GM19099 (cell line): ENCODE measurements around the gene ATP1B2.

ENCODE experiments used
- POLR2A ChIP-seq: IDR thresholded peaks from 3 replicates; pipeline ENCODE4 v1.6.1; 2011; ENCODE audit warnings: low read depth; ENCODE audit not compliant: insufficient read length; ENCODE audit errors: extremely low read depth

The ATP1B2 gene

GRCh38 chr17:7629939-7630571 lies 20.7 kb upstream of the ATP1B2 start, which contains the start of gene SHBG:
TSS of gene SHBG (plus strand) at chr17:7630135. CDS start at chr17:7630173, 38 bp downstream.
- no peak for TF ChIP-seq POLR2A

- no peak for TF ChIP-seq POLR2A
These were observed 19.0 kb upstream of the ATP1B2 start for GRCh38 chr17:7631398-7632380.

GRCh38 chr17:7632492-7632894 lies 18.2 kb upstream of the ATP1B2 start:
- TF ChIP-seq POLR2A, result no peak

- TF ChIP-seq POLR2A, result no peak
These were observed 17.6 kb upstream of the ATP1B2 start for GRCh38 chr17:7633093-7633492.

GRCh38 chr17:7634384-7634783 lies 16.3 kb upstream of the ATP1B2 start:
- TF ChIP-seq POLR2A, result no peak

GRCh38 chr17:7636163-7636562 lies 14.6 kb upstream of the ATP1B2 start:
- TF ChIP-seq POLR2A, result no peak

- TF ChIP-seq POLR2A, result no peak
These were observed 9.9 kb upstream of the ATP1B2 start for GRCh38 chr17:7640783-7641182.

GRCh38 chr17:7644775-7645174 lies 6.0 kb upstream of the ATP1B2 start:
- no peak for TF ChIP-seq POLR2A

- TF ChIP-seq POLR2A, result no peak
These were observed 4.3 kb upstream of the ATP1B2 start for GRCh38 chr17:7646457-7646856.

- no peak for TF ChIP-seq POLR2A
These were observed 3.7 kb upstream of the ATP1B2 start for GRCh38 chr17:7647018-7647417.

- no peak for TF ChIP-seq POLR2A
These were observed 455 bp downstream of the ATP1B2 start for GRCh38 chr17:7651097-7651664.

GRCh38 chr17:7651665-7652387 lies 1.1 kb downstream of the ATP1B2 start:
- no peak for TF ChIP-seq POLR2A

- TF ChIP-seq POLR2A, result no peak
These were observed 1.9 kb downstream of the ATP1B2 start for GRCh38 chr17:7652388-7653356.
